ENCODE results near the gene MLLT11.

DNA sequence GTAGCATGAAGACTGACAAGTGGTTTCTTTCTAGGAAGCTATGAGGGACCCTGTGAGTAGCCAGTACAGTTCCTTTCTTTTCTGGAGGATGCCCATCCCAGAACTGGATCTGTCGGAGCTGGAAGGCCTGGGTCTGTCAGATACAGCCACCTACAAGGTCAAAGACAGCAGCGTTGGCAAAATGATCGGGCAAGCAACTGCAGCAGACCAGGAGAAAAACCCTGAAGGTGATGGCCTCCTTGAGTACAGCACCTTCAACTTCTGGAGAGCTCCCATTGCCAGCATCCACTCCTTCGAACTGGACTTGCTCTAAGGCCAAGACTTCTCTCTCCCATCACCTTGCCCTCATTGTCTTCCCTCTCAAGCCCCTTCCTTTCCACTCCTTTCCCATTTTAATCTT is 7.0 kb downstream of the MLLT11 start:
- TF ChIP-seq, protein P1, sequence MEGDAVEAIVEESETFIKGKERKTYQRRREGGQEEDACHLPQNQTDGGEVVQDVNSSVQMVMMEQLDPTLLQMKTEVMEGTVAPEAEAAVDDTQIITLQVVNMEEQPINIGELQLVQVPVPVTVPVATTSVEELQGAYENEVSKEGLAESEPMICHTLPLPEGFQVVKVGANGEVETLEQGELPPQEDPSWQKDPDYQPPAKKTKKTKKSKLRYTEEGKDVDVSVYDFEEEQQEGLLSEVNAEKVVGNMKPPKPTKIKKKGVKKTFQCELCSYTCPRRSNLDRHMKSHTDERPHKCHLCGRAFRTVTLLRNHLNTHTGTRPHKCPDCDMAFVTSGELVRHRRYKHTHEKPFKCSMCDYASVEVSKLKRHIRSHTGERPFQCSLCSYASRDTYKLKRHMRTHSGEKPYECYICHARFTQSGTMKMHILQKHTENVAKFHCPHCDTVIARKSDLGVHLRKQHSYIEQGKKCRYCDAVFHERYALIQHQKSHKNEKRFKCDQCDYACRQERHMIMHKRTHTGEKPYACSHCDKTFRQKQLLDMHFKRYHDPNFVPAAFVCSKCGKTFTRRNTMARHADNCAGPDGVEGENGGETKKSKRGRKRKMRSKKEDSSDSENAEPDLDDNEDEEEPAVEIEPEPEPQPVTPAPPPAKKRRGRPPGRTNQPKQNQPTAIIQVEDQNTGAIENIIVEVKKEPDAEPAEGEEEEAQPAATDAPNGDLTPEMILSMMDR (conservative IDR thresholded peaks at IDR 0.05; ENCODE audit: low read depth, low read length) = no peak
- TF ChIP-seq CEBPB (IDR thresholded peaks at IDR 0.05; ENCODE audit: low read depth, low read length) = no peak
- TF ChIP-seq CHD1 (IDR thresholded peaks at IDR 0.05; ENCODE audit: low read depth, low read length) = no peak
- no peak for TF ChIP-seq BHLHE40 (IDR thresholded peaks at IDR 0.05; ENCODE audit: low read depth, low read length)
- no peak for TF ChIP-seq POLR2A (IDR thresholded peaks at IDR 0.05; ENCODE audit: low read depth, low read length)
- no peak for TF ChIP-seq RFX5 (IDR thresholded peaks at IDR 0.05; ENCODE audit: low read depth, low read length)
- no peak for TF ChIP-seq NFE2L2 (IDR thresholded peaks at IDR 0.05; ENCODE audit: low read depth, low read length)
- TF ChIP-seq SMC3 (IDR thresholded peaks at IDR 0.05; ENCODE audit: low read depth, low read length) = no peak
- TF ChIP-seq, protein P2, sequence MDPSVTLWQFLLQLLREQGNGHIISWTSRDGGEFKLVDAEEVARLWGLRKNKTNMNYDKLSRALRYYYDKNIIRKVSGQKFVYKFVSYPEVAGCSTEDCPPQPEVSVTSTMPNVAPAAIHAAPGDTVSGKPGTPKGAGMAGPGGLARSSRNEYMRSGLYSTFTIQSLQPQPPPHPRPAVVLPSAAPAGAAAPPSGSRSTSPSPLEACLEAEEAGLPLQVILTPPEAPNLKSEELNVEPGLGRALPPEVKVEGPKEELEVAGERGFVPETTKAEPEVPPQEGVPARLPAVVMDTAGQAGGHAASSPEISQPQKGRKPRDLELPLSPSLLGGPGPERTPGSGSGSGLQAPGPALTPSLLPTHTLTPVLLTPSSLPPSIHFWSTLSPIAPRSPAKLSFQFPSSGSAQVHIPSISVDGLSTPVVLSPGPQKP (IDR thresholded peaks at IDR 0.05; ENCODE audit: borderline replicate concordance, low read depth, low read length) = no peak
- TF ChIP-seq, protein P3, sequence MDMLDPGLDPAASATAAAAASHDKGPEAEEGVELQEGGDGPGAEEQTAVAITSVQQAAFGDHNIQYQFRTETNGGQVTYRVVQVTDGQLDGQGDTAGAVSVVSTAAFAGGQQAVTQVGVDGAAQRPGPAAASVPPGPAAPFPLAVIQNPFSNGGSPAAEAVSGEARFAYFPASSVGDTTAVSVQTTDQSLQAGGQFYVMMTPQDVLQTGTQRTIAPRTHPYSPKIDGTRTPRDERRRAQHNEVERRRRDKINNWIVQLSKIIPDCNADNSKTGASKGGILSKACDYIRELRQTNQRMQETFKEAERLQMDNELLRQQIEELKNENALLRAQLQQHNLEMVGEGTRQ (IDR thresholded peaks at IDR 0.05; ENCODE audit: low read depth, low read length) = no peak

All from IMR-90 (cell line).